H1 (cell line): Measurements from ENCODE around the gene FICD. TPM values are rescaled to one million over a fixed set of nuclear protein-coding genes. Genes with fewer than 3 reads are reported as not detected.

Experiments used
- ATF2 ChIP-seq: IDR thresholded peaks from 2 replicates; pipeline ENCODE4 v1.6.1; 2012; ENCODE audit warnings: low read length, inconsistent platforms
- CREB1 ChIP-seq: IDR thresholded peaks from 2 replicates; pipeline ENCODE4 v1.6.1; 2012; ENCODE audit warnings: inconsistent platforms
- CTCF ChIP-seq, 3 experiments: IDR thresholded peaks; 1 replicate in 2 of 3; 2 replicates in 1 of 3; pipeline versions ENCODE4 v1.5.1 to v1.6.1; 2011; ENCODE audit warnings: low read length in 3 of 3, mild to moderate bottlenecking in 3 of 3, inconsistent platforms in 2 of 3, low read depth in 1 of 3, moderate library complexity in 1 of 3; ENCODE audit not compliant: insufficient read depth in 1 of 3; ENCODE audit errors: control extremely low read depth in 1 of 3
- EP300 ChIP-seq, 2 experiments: IDR thresholded peaks; 1 replicate in 1 of 2; 2 replicates in 1 of 2; pipeline ENCODE4 v1.6.1; 2011 to 2012; ENCODE audit warnings: low read depth in 2 of 2, low read length in 2 of 2, mild to moderate bottlenecking in 2 of 2, borderline replicate concordance in 1 of 2, inconsistent platforms in 1 of 2, moderate library complexity in 1 of 2
- EZH2 ChIP-seq: fragments of 200-600 bp; sonication (generic); IDR thresholded peaks from 2 replicates; pipeline ENCODE4 v1.7.1; 2012; ENCODE audit warnings: low read depth, mild to moderate bottlenecking, moderate library complexity, low read length, inconsistent platforms; ENCODE audit not compliant: severe bottlenecking
- FOSL1 ChIP-seq: IDR thresholded peaks from 2 replicates; pipeline ENCODE4 v1.6.1; 2011; ENCODE audit warnings: mild to moderate bottlenecking, low read depth, low read length, moderate library complexity; ENCODE audit not compliant: insufficient read depth
- GABPA ChIP-seq: IDR thresholded peaks from 2 replicates; pipeline ENCODE4 v1.6.1; 2011; ENCODE audit warnings: mild to moderate bottlenecking, low read length, moderate library complexity, borderline replicate concordance; ENCODE audit not compliant: insufficient read depth
- HDAC2 ChIP-seq, 2 experiments: fragments of 300-600 bp in 1 of 2; sonication (generic) in 1 of 2; IDR thresholded peaks; 2 replicates each; pipeline ENCODE4 v1.6.1; 2011 to 2012; ENCODE audit warnings: low read depth in 2 of 2, low read length in 2 of 2, mild to moderate bottlenecking in 2 of 2, moderate library complexity in 2 of 2, borderline replicate concordance in 1 of 2, inconsistent platforms in 1 of 2
- NRF1 ChIP-seq: IDR thresholded peaks from 2 replicates; pipeline ENCODE4 v1.6.1; 2011; ENCODE audit warnings: mild to moderate bottlenecking, low read depth, low read length, improper control_type of control experiment
- PHF8 ChIP-seq: fragments of 200-600 bp; sonication (generic); conservative IDR thresholded peaks from 2 replicates; pipeline ENCODE4 v1.7.1; 2012; ENCODE audit warnings: low read depth, mild to moderate bottlenecking, inconsistent platforms, low read length, moderate library complexity
- POLR2AphosphoS5 ChIP-seq: IDR thresholded peaks from 2 replicates; pipeline ENCODE4 v1.6.1; 2011; ENCODE audit warnings: low read depth, low read length
- RAD21 ChIP-seq, 2 experiments: IDR thresholded peaks in 1 of 2; conservative IDR thresholded peaks in 1 of 2; 2 replicates each; pipeline ENCODE4 v1.6.1; 2011; ENCODE audit warnings: low read depth in 2 of 2, low read length in 2 of 2, improper control_type of control experiment in 1 of 2, inconsistent platforms in 1 of 2, mild to moderate bottlenecking in 1 of 2, moderate library complexity in 1 of 2
- RBBP5 ChIP-seq: IDR thresholded peaks from 2 replicates; pipeline ENCODE4 v1.7.1; 2012; ENCODE audit warnings: low read depth, mild to moderate bottlenecking, inconsistent platforms, low read length, moderate library complexity, borderline replicate concordance
- SIRT6 ChIP-seq: IDR thresholded peaks from one replicate; pipeline ENCODE4 v1.7.1; 2012; ENCODE audit warnings: low read length, inconsistent platforms
- SIX5 ChIP-seq: IDR thresholded peaks from 2 replicates; pipeline ENCODE4 v1.6.1; 2011; ENCODE audit warnings: mild to moderate bottlenecking, low read depth, low read length
- SP2 ChIP-seq: IDR thresholded peaks from 2 replicates; pipeline ENCODE4 v1.6.1; 2012; ENCODE audit warnings: mild to moderate bottlenecking, low read length, inconsistent platforms
- TAF1 ChIP-seq: IDR thresholded peaks from 2 replicates; pipeline ENCODE4 v1.6.1; 2011; ENCODE audit warnings: mild to moderate bottlenecking, low read depth, low read length
- polyA plus RNA-seq, 7 experiments: library from polyadenylated mRNA; depleted of rRNA in 3 of 7; stranded (reverse) in 5 of 7; unstranded in 2 of 7; fragments of >200 nt in 5 of 7; fragments of 200-250 nt in 2 of 7; gene quantifications; 1 replicate in 5 of 7; 2 replicates in 1 of 7; 4 replicates in 1 of 7; pipeline versions ENCODE4 v1.2.1 to v1.2.3, GENCODE V29; 2011 to 2013; ENCODE audit warnings: missing spikeins in 2 of 7, mixed read lengths in 2 of 7
- total RNA-seq: library from RNA; stranded (reverse); fragmentation: NEBNext Ultra II Directional; extraction: Animal tissue kit (Norgen Biotek cat#: 25700); gene quantifications from 2 replicates; pipeline ENCODE4 v1.2.1, GENCODE V29; 2021

Gene FICD
- total and polyA plus RNA-seq, 2 of the 8 experiments (the other 6 are each of a cell fraction or from before 2014, with no cell fraction given): 2.2 to 6.0 TPM

DNA sequence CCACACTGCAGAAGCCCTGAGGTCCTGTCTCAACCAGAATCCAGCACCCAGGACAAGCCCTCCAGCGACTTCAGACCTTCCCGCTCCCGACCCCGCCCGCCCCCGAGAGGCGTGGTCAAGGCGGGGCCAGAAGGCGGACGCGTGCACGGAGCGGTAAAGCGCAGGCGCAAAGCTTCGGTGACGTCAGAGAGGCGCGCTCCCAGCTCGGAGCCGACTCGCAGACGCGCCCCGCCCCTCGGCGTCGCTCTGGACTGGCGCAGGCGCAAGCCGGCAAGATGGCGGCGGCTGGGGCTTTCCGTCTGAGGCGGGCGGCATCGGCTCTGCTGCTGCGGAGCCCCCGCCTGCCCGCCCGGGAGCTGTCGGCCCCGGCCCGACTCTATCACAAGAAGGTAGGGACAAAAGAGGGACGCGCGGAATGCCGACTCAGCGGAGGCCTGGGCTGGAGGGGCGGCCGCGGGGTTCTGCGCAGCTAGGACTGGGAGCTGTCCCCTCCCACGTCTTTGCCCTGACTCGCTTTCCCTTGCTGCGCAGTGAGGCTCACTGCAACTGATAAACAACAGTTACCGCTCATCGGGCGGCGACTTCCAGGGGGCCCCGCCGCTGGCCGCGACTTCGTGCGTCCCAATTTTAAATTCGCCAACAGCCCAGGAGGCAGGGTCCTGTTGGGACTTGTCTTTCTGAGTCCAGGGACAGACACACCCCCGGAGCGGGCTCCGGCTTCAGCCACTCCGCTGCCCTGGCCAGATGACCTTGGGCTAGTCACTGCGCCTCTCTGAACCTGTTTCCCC, 47.5 kb downstream of the FICD start, which contains the start of gene ISCU (continued):
- TF ChIP-seq RBBP5 (peak; percentile 96), CTCF (IDR thresholded peaks at IDR 0.05; ENCODE audit: control extremely low read depth in 1 of 3, insufficient read depth in 1 of 3, low read depth in 1 of 3, low read length in 3 of 3) (no peak), SIRT6 (no peak), GABPA (no peak), FOSL1 (no peak), NRF1 (peak; percentile 56), RAD21 (IDR thresholded peaks at IDR 0.05 in 1 of 2, conservative IDR thresholded peaks at IDR 0.05 in 1 of 2; ENCODE audit: low read depth in 2 of 2, low read length in 2 of 2) (no peak), POLR2AphosphoS5 (no peak; the same call in 1 of the 2 replicates), TAF1 (peak; percentile 81), CREB1 (peak; percentile 97), EP300 (IDR thresholded peaks at IDR 0.05; ENCODE audit: borderline replicate concordance in 1 of 2, low read depth in 2 of 2, low read length in 2 of 2) (no peak), SP2 (no peak), PHF8 (peak; percentile 100), HDAC2 (IDR thresholded peaks at IDR 0.05; ENCODE audit: borderline replicate concordance in 1 of 2, low read depth in 2 of 2, low read length in 2 of 2) (peak in 1 of 2 experiments; percentile 26; a peak in 1 of 4 replicates), ATF2 (no peak), EZH2 (no peak), SIX5 (no peak)
